C1 segment of cervical spinal cord (tissue), 14 donors: Measurements from ENCODE around the gene GABARAP.
"Not testable (repeated sequence)": the region's sequence is repeated elsewhere in the genome, so short reads cannot be mapped to it uniquely, and the experiment has no call there.

Source experiments
- DNase-seq, 14 donors: peaks; one replicate each; lab custom pipeline; 2025; lab: John Stamatoyannopoulos, UW

GABARAP gene

DNA sequence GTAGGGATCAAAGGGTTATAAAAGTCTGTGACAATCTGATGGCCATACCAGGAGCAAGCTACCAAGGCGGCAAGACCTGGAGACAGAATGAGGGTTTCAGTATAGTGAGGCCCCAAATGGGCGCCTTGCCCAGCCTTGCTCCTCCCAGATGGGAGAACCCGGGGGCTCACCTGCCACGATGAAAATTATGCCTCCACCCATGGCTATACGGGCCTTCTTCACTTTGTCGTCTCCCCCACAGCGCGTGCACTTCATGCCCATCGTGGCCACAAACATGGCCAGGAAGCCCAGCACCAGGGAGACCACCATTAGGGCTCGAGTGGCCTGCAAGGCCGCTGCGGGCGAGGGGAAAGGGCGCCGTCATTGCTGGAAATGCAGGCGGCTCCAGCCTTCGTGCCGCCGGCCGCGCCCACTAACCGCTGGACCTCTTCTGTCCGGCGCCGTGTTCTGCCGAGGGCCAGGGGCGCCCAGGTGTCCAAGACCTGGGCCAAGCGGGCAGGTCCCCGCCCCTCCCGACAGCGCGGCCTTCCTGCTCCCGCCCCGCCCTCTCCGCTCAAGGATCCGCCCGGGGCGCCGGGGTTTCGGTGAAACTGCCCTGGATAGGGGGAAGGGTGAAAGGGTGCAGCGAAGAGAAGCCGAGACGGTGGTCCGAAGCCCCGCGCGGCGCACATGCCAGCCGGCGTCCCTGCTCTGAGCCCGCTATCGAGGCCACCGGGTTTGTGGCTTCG, 18.6 kb upstream of the GABARAP start:
- DNase-seq: no peak

DNA sequence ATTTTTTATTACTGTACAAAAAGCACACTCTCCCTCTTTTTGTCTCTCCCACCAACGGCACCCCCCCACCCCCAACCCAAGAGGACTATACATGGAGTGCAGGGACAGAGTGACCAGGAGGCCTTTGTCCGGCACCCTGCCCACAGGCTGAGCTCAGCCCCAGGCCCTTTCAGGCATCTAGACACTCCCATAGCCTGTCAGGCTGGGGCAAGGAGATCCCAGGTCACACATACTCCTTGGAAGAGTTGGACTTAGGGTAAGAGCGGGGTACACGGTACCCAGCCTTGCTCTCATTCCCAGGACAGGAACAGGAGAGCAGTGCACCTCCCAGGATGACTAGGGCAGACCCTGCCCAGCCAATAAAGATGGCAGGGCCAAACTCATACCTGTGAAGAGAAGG, 17.9 kb upstream of the GABARAP start:
- no peak for DNase-seq

DNA sequence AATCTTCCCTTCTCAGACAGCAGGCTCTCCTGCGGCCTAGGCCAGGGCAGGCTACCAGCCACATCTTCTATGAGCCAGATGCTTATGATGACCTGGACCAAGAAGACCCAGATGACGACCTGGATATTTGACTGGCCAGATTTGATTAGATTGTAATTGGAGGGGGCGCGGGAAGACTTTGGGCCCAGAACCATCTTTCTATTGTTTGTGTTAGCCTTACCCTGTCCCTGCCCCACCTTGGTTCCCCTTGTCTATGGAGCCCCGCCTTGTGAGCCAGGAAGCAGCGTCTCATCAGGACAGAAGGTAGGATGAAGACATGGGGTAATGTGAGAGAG, 17.3 kb upstream of the GABARAP start:
- no peak for DNase-seq

DNA sequence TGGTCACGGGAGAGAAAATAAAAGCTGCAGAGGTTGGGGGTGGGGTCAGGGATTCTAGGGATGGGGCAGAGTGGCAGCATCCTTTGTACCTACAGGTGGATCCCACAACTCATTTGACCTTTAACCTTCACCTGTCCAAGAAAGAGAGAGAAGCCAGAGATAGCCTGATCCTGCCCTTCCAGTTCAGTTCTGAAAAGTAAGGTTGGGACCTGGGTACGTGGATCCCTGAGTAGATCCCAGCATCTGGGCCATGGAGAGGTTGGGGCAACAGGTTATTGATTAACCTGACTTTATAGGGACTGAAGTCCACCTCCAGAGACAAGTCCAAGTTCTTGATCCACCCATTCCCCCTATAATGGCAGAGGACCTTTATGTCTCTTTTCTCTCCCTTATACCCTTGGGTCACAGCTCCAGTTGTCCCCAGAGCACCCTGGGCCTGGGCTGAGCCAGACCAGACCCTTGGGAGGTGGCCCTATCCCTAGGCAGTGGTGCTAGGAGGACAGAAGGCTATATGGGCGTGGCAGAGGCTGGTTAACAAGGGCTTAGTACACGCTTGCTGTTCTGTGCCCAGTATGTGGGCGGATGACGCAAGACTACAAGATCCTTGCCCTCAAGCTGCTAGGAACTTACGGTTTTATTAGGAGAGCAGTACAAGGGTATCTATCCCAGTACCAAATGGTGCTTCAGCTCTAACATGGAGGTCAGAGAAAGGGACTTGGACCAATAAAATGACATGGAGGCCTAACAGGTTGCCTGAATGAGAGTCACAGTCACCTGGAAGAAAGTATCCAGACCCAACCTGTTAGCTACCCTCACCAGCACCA, 16.7 kb upstream of the GABARAP start:
- no peak for DNase-seq

DNA sequence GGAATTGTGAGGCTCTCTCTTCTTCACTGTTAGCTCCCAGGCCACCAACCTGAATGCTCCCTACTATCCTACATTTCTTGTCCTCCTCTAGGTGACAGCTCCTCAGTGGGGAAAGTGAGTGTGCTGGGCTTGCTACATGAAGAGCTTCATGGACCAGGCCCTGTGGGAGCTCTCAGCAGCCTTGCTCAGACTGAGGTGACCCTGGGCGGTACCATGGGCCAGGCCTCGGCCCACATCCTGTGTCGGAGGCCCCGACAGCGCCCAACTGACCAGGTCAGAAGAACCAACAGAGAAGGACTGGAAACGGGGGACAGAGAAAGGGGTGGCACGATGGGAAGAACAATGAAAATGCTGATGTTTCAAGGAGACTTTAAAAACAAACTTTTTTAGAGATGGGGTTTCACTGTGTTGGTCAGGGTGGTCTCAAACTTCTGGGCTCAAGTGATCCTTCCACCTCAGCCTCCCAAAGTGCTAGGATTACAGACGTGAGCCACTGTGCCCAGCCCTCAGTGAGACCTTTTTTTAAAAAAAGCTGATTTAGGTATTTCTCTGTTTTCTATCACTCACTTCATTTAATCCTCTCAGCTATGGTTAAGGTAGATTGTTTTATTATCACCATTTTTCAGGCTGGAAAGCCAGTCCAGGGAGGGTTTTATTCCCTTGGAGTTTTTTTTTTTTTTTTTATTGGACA, 14.7 kb upstream of the GABARAP start:
- no peak for DNase-seq

DNA sequence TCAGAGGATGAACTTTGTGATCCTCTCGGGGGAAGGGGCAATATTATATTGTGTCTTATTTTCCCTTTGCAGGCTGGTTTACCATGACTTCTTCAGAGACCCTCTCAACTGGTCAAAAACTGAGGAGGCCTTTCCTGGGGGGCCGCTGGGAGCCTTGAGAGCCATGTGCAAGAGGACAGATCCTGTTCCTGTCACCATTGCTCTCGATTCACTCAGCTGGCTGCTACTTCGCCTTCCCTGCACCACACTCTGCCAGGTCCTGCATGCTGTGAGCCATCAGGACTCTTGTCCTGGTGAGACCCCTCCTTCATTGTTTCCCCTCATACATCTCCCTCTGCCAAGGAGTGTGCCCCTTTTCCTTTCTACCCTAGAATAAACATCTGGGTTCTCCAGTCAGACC, 12.3 kb upstream of the GABARAP start:
- no peak for DNase-seq

DNA sequence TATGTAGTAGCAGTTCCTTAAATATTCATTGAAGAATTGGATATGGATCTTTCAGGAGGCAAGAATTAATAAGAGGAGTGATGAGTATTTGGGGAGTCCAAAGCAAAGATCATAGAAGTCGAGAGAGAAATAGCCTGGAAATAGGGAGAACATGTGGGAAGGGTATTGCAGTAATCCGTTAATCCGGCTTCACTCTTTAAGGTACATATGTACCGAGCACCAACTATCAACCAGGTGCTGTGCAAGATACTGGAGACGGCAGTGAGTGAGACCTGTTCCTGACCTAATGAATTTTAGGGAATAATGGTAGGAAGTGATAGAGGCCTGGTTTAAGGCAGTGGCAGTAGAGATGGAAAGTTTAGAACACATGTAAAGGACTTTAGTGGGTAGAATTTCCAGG, 10.8 kb upstream of the GABARAP start:
- DNase-seq: no peak

DNA sequence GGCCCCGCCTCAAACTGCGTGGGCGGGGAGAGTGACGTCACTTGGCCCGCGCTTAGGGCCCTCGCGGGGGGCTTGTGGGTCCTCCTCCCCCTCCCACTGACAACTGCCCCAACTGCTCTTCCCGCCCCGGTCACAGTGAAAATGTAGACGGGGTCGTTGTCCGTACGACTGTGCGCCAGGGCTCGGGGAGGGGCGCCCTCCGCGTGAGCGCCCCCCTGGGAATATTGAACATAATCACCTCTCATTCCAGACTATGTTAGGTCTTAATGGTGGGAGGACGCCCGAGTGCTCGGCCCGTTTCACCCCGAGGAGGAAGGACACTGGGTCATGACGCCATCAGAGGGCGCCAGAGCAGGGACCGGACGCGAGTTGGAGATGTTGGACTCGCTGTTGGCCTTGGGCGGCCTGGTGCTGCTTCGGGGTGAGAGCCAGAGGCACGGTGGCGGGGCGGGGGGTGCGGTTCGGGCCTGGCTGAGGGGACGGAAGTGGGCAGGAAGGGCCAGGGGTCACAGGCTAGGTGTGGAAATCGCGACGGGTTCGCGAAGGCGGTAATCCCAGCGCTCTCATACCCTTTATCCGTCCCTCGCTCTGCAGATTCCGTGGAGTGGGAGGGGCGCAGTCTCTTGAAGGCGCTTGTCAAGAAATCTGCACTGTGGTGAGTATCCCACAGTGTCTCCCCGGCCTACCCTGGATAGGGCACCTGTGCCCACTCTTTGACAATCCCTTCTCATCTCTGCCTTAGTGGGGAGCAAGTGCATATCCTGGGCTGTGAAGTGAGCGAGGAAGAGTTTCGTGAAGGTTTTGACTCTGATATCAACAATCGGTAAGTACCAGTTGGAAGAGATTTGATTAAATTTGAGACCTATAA, 10.2 kb upstream of the GABARAP start, which contains the start of gene ELP5:
Gene ELP5 (plus strand): TSS at position 40 of the 868 bp plus-strand sequence. CDS start 336 bp downstream, at position 376.
- peak; percentile 75 to 97 (median 92) for DNase-seq

DNA sequence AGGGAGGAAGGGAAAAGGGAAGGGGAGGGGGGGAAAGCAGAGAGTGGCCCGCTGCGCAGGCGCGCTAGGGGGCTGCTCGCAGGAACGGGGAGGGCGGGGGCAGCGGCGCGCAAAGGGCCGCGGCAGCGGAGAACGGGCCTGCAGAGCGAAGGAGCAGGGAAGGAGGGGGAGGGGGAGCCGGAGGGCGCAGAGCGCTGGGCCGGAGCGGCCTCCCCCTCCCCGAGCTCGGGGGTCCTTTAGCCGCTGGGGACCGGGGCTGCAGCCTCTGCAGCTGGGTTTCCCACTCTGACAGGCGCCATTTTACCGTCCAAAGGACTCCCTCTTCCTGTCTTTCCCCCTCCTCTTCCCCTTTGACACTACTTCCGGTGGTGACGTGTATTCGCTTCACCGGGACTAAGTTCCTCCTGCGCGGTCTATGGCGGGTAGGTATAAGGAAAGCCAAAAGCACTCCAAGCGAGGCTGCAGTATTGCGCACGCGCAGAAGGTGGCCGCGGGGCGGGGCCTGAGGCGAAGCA, 9.5 kb upstream of the GABARAP start, which contains the start of gene CTDNEP1:
Gene CTDNEP1 (minus strand): TSS at position 74 of the 515 bp plus-strand sequence. CDS start 438 bp downstream, outside the sequence.
- peak; percentile 76 to 99 (median 97) for DNase-seq

DNA sequence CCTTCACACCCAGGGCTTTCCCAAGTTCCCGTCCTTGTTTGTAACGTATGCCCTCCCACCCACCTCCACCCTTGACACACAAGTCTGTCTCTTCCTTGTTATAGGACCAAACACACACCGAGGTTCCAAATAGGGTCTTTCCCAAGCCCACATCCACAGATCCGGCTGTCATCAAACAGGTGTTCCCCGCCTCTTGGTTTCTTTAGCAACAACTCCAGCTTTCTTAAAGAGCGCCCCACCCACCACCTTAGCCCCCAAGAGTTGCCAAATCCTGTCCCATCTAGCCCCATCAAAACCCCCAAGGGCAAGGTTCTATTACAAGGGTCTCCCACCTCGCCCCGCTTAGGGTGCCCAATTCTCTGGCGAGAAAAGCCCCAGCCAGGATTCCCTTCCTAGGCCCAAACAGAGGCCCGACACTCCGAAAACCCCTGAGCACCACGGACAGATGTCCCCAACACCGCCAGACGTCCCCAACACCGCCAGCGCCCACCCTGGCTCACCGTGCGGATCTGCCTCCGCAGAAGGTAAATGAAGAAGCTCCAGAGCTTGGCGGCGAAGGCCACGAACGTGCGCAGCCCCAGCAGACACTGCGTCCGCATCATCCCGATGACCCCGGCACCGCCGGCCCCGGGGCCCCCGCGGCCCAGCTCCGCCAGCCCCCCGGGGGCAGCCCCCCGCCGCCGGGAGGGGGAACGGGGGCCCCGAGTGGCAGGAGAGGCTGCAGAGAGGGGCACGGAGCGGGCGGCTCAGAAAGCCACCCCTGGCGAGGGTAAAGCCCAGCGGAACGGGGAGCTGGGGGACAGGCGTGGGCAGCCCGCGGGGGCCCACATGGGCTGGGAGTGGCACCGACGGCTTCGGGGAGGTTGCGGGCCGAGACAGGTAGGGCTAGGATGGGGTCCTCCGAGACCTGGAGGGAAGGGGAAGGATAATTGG, 8.7 kb upstream of the GABARAP start:
- DNase-seq: no peak

DNA sequence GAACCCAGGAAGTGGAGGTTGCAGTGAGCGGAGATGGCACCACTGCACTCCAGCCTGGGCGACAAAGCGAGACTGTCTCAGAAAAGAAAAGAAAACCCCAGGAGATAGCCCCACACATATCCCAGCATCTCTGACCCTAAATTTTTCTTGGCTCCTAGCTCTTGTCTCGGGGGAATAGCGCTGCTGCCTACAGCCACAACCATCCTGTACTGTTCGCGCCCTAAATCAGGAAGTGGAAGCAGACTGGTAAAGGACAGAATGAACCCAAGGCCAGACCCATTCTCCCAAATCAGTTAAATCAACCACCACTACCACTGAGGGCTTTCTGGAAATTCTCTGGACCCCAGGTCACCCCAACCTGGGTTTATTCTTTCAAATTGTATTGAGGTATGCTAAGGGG, 7.6 kb upstream of the GABARAP start:
- DNase-seq: no peak

DNA sequence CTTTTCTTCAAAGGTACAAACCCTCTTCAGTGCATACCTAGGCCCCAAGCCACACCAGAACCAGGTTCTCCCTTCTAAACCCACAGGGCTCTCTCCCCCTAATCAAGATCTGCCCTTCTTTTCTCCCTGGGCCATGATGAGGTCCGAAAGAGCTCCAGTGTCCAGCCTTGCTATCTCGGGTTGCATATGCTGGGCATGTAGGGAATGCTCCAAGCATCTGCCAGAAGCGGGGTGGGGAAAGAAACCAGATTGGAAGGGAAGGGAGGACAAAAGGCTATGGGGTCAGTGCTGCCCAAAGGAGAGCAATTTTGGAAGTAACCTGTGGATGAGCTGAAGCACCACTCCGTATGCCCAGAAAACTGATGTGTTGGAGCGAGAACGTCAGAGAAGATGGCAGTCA, 7.0 kb upstream of the GABARAP start:
- no peak for DNase-seq

DNA sequence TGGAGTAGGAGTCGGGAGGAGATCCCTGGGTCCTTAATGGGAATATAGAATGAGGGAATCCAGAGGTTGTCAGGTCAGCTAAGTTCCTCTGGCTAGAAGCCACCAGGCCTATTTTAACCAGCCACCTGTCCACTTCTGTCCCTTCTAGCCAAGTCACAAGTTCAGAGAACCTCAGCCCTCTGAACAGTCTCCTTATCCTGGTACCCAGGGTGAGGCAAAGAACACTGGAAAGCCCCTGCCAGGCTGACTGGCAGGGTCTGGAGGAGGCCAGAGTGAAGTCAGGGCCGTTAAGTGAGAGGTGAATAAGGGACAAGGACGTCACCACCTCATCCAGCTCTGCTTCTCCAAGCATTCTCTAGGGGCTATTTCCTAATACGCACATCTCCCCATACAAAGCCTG, 6.5 kb upstream of the GABARAP start:
- DNase-seq: no peak

DNA sequence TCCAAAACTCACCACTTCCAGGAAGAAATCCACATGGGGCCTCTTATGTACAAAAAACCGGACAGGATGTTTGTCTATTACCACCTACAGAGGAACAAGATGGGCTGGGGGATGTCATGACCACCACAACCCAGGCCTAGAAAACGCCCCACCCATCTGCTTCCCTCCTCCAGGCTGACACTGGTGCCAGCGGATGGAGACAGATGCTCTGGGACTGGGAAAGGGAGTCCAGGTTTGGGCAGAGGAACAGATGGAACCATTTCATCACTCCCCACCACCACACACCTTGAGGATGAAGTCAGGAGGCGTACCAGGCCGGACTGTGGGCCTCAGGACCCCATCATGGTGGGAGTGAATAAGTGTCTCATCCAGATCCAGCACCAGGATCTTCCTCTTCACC, 4.5 kb upstream of the GABARAP start:
- DNase-seq: no peak

DNA sequence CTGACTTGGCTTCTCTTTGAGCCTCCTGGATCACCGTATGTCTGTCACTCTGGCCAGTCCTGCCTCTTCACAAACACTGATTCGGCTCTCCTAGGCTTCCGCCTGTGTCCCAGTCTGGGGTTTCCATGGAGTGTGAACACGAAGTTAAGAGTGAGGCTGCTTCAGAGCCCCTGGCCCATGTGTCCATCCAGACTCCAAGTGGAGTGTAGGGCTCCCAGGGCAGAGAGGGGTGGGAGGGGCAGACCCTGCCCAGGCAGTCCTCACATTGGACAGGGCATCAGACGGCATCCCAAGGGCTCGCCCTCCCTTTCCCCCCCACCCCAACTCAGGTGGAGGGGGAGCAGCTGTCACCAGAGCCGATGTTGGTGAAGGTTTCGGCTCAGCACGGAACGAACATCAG, 1.6 kb upstream of the GABARAP start:
- not testable (repeated sequence) for DNase-seq

DNA sequence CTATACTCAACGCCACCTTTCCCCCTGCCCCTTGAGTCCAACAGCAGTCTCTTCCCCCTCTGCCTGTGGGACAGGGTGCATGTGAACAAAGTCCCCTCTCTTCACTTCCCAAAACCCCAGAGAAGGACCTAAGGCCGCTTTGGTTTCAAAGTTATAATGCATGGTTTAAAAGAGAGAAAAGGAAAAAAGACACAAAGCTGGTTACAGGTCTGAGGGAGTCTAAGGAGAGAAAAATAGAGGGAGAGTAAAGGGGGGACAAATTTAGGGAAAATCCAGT, 1.1 kb upstream of the GABARAP start:
- DNase-seq: no peak

DNA sequence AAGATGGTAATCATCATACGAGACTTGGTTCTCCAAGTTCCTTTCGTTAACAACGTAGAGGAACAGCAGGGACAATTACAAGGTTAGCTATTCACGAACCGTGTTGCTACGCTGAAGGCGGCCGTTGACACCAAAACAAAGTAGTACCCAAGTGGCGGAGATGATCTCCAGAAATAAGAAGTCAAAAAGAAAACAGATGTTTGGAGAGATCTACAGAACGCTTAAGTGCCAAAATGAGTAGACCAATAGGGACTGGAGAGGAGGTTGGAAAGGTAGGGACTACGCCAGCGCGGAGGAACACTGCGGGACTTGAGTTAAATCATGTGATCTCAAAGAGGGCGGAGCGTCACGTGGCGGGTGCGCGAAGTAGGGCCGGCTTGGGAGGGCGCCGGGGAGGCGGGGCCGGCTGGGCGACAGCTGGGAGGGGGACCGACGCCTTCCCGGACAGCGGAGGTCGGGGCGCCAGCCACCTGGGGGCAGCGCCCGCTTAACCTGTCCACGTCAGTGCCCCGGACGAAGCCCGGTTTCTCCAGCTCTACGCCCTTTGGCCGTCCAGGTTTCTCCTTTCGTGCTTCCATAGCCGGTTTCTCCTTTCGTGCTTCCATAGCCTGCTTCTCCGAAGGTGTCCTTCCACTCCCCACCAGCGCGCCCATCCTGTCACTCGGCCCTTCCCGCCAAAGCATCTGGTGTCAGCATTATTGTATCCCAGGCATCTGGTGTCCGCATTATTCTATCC, 636 bp upstream of the GABARAP start:
- DNase-seq: peak; percentile 62 to 96 (median 93)

DNA sequence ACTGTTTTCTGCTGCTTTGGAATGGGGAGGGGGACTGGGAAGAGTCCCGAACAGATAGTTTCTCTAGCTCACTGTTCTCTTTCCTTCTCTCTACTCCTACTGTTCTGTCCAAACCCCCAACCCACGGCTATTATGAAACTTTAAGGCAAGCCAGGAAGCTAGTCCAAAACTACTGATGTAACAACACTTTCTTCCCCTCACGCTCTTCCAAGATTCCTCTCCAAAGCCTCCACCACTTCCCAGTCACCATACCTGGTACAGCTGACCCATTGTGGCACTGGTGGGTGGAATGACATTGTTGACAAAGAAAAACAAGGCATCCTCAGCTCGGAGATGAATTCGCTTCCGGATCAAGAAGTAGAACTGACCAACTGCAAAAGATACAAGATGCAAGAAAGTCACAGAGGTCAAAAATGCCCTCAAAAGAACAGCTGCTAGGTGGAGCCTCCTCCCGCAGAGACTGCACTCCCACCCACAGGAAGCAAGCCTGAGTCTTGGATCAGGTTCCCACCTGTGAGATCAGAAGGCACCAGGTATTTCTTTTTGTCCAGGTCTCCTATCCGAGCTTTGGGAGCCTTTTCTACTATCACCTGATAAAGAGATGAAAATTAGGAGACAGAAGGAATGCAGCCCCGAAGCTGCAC, 1.0 kb downstream of the GABARAP start:
- no peak for DNase-seq

DNA sequence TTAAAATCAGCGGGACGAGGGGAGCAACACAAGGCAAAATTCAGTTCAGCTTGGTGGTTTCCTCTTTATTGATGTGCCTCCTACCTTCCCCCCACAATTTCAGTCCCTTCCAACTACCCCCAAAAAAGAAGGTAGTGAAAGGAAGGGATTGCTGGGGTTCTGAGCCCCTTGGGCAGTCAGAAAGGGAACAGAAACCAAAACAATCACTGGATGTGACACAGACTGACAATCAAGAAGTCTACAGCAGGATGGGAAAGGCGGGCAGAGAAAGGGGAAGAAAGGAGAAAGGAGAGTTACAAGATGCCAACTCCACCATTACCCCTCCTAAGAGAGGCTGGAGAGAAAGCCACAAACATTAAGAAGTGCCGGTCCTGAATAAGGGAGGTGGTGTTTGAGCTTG, 1.9 kb downstream of the GABARAP start:
- peak in 1 of 14 donors; percentile 34 for DNase-seq
